Myocyte (in vitro differentiated cells): ENCODE results near the gene ARHGAP24. TPM values are rescaled to one million over a fixed set of nuclear protein-coding genes. Genes with fewer than 3 reads are reported as not detected.

Experiments used
- DNase-seq: peaks from one replicate; pipeline ENCODE4 v3.0.0-alpha.2; 2012; ENCODE audit warnings: low read depth
- total RNA-seq: library from RNA; depleted of rRNA; stranded (reverse); fragments of >200 nt; gene quantifications from 2 replicates; pipeline ENCODE4 v1.2.3, GENCODE V29; 2014

Gene ARHGAP24
- total RNA-seq, 1 donor from 2014 or later = 62.4 TPM

DNA sequence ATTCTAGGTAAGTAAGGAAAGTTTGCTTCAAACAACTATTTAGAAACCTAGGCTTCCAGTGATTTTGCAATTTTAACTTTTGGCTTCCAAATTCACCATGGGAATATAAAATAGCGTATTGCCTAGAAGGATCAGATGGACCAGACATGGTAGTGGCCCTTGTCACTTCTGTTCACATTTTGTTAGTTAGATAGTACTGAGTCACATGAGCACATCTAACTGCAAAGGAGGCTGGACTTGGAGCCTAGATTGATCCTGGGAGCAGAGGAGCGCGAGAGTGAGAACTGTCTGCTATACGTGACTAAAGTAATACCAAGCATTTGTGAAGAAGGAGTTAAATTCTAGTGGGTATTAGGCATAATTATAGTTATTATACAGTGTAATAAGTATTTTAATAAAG is 102.4 kb downstream of the ARHGAP24 start:
- no peak for DNase-seq

DNA sequence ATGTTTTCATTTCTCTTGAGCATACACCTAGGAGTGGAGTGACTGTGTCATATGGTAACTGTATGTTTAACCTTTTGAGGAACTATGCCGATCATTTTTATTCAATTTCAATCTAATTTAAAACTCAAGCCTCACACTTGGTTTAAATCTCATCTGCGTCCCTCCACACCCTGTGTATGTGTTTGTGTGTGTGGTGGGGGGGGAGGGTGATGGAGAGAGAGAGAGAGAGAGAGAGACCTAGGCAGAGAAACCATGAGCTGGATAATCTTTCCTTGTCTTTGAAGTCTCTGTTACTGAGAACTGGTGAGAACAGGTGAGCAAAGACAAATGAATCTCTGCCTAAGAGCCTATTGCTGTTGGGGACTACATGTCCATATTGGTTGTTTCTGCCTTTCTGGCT is 105.0 kb downstream of the ARHGAP24 start:
- no peak for DNase-seq

DNA sequence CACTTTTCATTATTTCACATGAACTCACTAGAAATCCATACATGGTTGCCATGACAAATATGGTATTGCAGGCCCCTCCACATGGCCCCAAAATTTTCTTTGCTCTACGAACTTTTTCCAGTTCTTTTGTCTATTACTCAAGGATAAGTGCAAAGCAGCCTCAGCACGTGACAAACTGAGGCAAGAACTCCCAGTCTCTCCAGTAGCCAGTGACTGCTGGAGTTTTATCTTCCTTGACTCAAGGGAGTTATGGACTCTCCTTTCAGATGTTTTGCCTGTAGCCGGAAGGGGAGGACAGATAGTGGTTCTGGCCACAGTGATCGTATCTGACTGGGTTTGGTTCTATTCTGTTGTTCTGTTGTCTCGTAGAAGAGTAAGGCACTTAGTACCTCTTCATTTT is 105.5 kb downstream of the ARHGAP24 start:
- DNase-seq = no peak

DNA sequence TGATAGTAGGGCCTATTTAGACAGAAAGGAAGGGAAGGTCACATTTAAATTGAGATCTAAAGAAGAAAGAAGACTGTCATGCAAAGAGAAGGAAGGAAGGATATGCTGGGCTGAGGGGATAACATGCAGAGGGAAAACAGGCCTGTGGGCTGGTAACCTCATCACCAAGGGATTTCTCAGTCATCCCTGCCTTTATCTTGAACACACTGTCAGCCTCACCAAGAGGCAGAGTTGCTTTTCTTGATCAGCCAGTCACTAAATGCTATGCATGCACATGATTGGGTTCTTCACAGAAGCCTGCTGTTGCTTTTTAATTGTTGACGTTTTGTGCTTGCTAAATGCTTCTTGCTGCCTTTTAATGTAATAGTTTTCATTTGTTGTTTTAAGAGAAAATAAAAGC is 113.0 kb downstream of the ARHGAP24 start:
- DNase-seq = no peak

DNA sequence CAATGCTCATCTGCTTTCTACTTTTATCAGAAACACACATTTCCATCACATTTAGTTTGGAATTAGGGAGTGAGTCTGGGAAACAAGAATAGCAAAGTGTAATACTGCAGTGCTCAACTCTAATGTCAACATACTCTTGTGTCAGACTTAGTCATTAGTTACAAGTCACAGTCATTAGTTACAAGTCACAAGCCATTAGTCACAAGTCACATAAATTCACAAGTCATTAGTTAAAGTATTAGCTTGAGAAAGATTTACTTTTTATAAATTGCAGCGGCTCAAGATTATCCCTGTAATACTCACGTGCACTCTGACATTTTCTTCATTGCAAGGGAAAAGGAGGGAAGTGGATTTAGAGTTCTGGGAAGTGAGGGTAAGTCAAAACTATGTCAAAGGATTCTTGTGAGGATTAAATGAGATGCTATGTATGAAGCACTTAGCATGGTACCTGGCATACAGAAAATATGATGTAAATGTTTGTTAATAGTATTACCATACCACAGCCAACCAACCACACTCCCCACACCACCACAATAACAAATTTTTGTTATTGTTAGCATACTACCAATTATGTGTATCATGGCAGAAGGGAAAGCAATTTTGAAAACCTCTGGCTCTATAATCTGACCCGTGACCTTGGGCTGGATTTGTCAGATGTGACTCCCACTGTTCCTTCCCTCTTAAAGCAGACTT is 116.6 kb downstream of the ARHGAP24 start:
- peak; percentile 8 for DNase-seq

DNA sequence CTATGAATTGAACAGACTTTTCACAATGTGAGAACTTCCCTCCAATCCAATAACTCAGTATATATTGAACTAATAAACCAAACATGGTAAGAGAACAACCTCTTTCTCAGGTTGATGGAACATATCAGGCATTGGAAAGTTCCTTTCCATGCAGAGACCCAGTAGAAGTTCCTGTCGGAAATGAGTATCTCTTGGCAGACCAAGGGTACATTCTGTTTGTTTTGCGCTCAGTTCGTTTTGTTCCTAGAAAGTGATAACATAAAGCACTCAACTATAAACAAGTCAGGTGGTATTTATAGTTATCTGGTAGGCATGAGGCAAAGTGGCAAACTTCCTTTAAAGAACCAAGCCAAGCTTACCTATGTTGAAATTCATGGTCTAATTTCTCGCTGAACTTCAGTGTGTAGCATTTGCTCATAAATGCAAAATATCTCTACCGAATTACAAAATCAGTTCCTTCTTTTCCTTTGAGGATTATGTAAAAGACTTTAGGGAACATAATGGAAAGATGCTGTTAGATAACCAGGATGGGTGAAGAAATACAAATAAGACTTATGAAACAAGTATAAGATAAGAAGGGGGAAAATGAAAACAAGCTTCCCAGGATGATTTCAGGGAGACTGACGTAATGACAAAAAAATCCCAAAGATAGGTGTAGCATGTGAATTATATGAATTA is 120.3 kb downstream of the ARHGAP24 start:
- no peak for DNase-seq

DNA sequence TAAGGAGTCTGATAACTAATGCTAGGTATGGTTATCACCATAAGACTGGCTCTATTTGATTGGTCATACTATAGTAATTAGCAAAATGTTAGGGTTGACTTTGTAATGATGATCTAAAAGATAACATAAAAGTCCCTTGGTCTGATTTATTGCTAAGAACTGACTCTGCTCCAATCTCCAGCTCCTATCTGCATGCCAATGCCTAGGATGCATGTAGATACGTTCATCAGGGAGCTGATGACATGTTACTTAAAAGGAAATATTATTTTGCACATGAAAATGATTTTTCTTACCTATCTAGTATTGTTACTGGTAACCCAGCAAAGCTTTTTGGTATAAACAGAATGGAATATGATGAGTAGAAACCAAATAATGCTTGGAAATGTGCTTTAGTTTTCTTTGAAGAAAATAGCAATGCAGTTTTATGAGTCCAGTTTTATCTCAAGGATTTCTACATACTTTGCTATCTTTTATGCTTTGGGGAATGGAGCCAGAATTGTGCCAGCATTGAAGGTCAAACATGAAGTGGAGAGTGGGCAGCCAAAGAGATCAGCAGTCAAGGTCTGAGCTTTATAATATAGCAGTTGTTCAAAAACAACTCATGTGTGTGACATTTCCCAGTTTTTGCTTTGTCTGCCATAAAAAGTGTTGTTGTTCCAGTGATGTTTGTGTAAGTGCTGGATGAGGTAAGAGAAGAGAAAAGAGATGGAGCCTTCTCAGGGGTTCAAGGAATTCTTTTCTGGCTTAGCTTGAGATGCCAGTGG is 121.0 kb downstream of the ARHGAP24 start:
- peak; percentile 4 for DNase-seq

DNA sequence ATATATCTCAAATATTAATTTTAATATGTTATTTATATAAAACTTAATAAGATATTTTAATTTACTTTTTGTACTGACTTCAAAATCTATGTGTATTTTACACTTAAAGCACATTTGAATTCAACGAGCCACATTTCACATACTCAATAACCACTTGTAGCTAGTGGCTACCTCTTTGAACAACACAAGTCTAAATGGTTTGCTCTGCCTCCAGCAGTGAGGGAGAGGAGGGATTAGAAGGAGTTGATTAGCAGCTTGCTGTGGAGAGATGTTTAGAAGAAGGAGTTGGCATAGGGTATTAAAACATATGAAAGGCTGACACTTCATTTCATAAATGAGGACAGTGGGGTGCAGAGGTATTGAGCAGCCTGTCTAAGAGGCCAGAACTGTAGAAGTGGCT is 124.0 kb downstream of the ARHGAP24 start:
- no peak for DNase-seq

DNA sequence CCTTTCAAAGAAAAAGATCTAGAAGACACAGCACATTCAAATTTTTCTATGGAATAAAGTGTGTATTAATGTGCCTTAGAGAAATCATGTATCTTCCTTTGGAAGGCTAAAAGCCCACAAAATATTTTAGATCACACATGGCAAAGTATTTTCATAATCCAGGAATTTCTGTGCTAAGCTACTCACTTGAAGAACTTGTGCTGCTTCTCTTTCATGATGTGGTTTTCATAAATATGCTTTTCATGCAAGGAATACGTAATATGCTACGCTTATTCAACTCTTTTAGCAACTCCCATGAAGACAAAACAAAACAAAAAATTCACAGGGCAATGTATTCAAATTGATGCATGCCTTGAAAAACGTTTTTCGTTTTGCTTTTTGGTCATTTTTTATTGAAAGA is 125.6 kb downstream of the ARHGAP24 start:
- DNase-seq = peak; percentile 19

DNA sequence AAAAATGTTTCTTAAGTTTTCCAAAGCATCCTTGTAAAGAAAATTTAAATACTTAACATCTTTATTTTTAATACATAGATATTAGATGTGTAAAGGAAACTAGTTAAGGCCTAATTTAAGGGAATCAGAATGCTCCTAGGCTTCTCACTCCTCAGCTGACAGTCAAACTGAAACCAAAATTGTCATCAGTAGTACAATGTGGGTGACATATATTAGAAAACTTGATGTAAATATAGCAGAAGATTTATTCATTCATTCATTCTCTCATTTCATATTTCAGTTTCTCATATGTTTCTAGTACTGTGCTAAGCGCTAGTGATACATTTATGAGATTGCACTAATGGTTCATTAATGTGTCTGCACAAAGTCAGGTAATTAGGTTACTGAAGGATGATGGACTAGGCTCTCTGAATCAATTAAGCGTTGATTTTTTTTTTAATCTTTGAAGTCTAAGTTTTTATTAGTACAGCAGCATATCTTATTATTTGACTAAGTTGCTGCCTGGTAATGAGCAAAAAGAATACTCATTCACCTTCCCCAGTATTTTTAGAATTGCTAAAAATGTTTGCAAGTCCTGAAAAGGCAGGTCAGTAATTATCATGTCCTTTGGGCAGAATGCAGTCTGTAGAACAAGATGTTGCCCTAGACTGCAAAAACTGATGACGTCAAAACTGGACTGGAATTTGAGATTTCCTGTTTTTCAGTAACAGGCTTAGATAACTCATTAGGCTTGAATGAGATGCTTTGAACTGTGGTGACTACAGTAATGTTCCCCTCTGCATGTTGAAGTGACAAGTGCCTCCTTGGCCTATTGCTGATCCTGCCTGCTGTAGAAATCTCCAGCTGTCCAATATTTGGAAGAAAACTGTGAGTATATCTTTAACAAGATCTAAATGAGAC is 128.7 kb downstream of the ARHGAP24 start:
- peak; percentile 6 for DNase-seq

DNA sequence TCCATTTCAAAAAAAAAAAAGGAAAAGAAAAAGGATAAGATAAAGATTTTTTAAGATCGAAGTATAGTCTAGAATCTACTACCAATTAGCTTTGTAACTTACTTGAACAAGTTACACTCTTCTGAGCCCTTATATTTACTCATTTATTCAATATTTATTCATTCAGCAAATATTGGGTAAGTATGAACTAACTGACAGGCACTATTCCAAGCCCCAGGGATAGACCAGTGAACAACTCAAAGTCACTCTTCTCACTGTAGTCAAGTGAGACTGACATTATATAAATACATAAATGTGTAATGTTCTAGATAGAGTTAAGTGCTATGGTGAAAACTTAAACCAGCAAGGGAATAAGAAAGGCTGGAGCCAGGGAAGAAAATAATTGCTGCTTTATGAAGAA is 131.6 kb downstream of the ARHGAP24 start:
- no peak for DNase-seq

DNA sequence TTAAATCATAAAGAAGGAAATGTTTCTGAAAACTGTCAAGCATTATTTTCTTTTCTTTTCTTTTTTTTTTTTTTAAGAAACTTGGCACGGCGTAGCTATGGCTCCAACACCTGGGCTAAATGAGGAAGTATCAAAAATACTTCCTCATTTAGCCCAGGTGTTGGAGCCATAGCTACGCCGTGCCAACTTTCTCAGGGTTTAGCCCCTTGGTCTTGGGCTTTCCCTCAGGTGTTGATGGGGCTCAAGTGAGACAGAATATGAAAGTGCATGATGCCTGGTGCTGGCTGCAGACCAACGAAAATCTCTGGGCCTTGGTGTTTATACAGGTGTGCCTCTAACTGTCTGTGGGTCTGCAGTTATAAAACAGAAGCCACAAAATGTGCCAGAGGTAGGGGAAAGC is 132.7 kb downstream of the ARHGAP24 start:
- no peak for DNase-seq

DNA sequence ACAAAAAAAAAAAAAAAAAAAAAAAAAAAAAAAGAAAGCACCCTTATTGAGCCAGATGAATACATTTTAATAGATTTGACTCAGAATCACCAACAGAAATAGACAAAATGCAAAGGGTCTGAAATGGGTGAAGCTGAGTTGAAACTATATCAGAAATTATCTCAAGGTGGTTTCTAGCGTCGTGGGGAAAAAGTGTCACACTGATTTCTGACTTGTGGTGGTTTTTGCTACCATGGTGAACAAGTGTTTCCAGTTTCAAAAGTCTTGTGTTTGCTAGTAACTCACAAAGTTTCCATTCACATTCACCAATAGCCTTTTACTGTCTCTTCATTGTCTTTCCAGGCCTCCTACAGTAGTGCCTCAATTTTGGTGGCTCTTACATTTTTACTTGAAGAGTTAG is 135.5 kb downstream of the ARHGAP24 start:
- DNase-seq = no peak

DNA sequence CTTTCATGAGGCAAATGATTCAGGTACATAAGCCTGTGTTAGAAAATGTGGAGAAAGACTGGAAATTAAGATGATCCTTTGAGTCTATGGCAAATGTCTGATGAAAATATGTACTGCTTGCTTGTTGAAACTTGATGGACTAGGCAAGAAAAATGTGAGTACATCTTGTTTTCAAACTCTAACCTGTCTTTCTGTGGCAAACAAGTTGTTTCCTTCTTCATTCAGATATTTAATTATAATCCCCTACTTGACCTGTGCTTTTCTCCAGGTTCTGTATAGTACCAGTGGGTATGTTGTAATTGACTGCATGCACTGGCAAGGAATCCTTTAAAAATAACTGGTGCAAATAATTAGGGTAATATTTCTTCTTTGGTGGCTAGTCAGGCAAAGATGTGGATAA is 136.7 kb downstream of the ARHGAP24 start:
- no peak for DNase-seq

DNA sequence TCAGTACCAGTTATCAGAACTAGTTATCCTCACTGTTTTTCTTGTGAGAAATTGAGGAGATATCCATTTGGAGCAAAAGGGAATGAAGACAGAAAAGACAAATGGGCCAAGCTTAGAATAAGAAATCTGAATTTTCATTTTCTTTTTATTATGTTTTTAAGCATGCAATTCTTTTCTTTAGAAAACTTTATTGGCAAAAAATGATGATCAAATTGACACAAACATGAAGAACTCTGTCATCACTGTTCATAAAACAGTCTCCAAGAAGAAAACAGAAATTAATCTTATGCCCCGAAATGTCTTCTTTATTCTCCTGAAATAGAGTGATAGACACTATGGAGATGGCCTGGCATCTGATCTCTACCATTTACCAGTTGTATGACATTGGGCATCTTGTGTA is 139.0 kb downstream of the ARHGAP24 start:
- no peak for DNase-seq

DNA sequence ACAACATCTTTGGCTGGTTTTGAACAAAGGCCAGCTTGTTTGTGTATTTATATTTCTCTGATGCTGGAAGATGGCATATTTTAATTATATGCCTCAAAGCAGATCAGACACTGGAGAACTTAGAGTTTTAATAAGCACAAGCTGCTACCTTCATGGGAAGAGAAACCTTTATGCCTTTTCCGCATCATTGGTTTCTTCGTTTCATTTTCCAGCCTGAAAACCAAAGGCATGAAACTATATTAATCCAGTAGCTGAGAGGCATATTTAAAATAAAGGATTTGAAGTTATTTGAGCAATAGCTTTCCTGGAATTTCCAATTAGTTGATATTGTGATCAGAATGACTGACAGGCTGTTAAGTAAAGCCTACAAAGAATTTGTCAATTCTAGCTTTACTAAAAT is 141.0 kb downstream of the ARHGAP24 start:
- DNase-seq = no peak

DNA sequence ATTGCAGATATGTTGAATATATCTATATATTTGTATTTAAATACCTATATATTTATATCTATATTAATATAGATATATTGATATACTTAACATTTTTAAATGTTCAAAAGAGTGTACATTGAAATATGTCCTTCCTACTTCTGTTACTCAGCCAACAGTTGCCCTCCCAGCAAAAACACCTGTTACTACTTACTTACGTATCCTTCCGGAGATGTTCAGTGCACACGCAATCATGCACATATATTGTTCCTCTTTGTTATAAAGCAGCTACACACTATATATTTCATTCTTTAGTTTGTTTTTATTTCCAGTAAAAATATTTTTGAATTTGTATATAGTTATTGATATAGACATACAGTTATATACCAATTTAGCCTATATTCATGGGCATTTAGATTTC is 142.3 kb downstream of the ARHGAP24 start:
- DNase-seq = no peak

DNA sequence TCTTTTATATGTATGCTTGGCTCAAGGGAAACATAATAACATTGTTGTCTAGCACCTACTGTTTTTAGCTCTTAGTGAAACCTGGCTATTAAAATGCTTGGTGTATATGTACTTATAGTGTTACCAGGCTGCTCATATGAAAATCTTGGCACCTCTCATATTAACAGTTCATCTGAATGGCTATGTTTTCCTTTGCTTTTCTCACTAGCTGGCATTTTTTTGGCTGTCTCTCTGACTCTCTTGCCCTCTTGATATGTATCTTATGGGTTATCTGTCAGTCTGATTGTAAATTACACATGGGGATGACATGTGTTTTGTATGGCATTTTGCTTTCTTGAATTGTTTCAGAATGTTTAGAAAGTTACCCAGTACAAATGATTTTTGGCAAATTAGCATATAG is 158.0 kb downstream of the ARHGAP24 start:
- DNase-seq = no peak

DNA sequence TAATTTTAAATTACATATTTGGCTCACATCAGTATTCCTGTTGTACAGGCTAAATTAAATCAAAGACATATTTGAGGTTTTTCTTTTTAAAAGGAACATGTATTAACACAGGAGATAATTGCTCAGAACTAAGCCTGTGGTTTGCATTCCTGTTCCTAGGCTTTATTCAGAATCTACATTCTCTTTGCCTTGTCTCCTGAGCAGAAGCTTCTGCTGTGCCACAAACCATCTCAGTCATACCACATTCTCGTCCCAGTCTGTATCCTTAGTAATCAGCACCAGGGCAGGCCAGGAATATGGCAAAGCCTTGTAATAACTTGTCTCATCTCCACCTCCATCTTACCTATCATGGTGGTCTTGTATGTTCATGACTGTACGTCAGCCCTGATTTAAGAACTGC is 162.8 kb downstream of the ARHGAP24 start:
- DNase-seq = peak; percentile 75

DNA sequence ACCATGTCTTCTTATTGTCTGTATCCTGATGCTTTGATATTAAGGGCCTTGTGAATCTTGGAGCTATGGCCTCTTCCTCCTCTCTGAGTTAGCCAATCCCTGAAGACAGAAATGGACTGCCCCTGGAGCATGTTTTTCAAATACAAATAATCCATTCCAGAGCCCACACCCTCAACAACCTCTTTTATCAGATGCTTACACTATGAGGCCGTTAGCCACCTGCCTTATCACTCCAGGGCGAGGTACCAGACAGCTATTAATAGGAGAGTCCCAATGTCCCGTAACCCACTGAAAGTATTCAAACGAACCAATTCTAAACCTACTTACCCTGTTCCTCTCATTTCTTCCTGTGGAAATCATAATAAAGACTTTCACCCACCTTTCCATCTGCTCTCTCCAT is 165.0 kb downstream of the ARHGAP24 start:
- DNase-seq = peak; percentile 48

DNA sequence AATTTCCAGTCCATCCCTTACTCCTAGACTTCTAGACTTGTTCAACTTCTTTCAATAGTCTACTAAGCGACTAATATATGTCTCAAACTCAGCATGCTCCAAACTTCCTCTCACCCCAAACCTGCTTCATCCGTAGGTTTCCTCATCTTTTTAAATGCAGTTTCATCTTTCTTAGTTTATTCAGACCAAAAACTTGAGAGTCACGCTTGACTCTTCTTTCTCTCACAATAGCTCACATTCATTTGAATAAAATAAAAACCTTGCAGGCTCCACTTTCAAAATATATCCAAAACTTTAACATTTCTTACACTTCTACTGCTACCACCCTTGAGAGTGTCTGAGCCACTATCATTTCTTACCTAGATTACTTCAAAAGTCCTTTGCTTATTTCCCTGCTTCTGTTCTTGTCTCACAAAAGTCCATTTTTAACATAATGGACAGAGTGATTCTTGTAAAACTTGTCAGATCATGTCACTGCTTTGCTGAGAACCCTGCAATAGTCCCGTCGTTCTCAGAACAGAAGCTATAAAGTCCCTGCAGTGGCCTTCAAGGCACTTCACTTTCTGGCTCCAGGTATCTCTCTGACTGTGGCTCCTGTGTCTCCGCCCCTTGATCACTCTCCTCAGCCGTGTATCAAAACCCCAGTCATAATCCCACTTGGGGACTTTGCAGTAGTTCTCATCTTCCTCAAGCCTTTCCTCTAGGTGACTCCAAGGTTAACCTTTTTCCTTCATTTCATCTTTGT is 167.6 kb downstream of the ARHGAP24 start:
- no peak for DNase-seq
